Endothelial cell of umbilical vein (primary cell): ENCODE results near the gene COBLL1.

ENCODE experiments used
- EZH2 ChIP-seq: IDR thresholded peaks from 2 replicates; pipeline ENCODE4 v1.6.1; 2012; ENCODE audit warnings: borderline replicate concordance, low read depth, mild to moderate bottlenecking, moderate library complexity, low read length, inconsistent platforms; ENCODE audit not compliant: severe bottlenecking
- POLR2AphosphoS5 ChIP-seq: IDR thresholded peaks from 2 replicates; pipeline ENCODE4 v1.6.1; 2012; ENCODE audit warnings: low read depth, mild to moderate bottlenecking, control low read depth, low read length, moderate library complexity; ENCODE audit not compliant: insufficient read depth
- TF ChIP-seq, protein P1 (sequence below), 2 donors: IDR thresholded peaks; 1 replicate in 1 of 2; 2 replicates in 1 of 2; pipeline ENCODE4 v1.5.1; 2011; ENCODE audit warnings: low read length in 2 of 2, mild to moderate bottlenecking in 2 of 2, moderate library complexity in 2 of 2, control low read depth in 1 of 2, inconsistent platforms in 1 of 2, low read depth in 1 of 2; ENCODE audit not compliant: insufficient read depth in 1 of 2; ENCODE audit errors: extremely low read depth in 1 of 2
- TF ChIP-seq, protein P2 (sequence below): IDR thresholded peaks from 2 replicates; pipeline ENCODE4 v1.6.1; 2011; ENCODE audit not compliant: insufficient read depth, insufficient read length

DNA sequence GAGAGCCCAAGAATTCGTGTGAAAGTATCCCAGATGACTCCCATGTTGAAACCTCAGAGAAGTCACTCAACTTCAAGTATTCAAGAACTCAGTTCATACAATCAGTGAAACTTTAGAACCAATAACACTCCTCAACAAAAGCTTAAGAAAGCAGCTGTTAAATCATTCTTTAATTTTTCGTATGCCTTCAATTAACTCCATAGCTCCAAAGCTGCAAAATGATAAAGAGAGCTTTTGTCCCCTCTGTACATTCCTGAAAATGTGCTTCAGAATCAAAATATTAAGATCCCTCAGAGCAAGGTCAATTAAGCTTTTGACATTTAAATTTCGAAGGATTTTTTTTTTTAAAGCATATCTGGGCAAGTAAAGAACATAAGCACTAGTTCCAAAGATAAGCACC, 4.7 kb downstream of the COBLL1 start:
- TF ChIP-seq, protein P1, sequence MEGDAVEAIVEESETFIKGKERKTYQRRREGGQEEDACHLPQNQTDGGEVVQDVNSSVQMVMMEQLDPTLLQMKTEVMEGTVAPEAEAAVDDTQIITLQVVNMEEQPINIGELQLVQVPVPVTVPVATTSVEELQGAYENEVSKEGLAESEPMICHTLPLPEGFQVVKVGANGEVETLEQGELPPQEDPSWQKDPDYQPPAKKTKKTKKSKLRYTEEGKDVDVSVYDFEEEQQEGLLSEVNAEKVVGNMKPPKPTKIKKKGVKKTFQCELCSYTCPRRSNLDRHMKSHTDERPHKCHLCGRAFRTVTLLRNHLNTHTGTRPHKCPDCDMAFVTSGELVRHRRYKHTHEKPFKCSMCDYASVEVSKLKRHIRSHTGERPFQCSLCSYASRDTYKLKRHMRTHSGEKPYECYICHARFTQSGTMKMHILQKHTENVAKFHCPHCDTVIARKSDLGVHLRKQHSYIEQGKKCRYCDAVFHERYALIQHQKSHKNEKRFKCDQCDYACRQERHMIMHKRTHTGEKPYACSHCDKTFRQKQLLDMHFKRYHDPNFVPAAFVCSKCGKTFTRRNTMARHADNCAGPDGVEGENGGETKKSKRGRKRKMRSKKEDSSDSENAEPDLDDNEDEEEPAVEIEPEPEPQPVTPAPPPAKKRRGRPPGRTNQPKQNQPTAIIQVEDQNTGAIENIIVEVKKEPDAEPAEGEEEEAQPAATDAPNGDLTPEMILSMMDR (IDR thresholded peaks at IDR 0.05; ENCODE audit: extremely low read depth in 1 of 2, insufficient read depth in 1 of 2, low read depth in 1 of 2, low read length in 2 of 2), result no peak
- TF ChIP-seq, protein P2, sequence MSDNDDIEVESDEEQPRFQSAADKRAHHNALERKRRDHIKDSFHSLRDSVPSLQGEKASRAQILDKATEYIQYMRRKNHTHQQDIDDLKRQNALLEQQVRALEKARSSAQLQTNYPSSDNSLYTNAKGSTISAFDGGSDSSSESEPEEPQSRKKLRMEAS, result no peak
- no peak for TF ChIP-seq POLR2AphosphoS5
- no peak for TF ChIP-seq EZH2
